NK-92 (cell line): ENCODE data around the gene ATP6V0C.

ENCODE experiments used
- DNase-seq: peaks from one replicate; lab custom pipeline; 2025; ENCODE audit not compliant: unreplicated experiment; lab: John Stamatoyannopoulos, UW

ATP6V0C gene

DNA sequence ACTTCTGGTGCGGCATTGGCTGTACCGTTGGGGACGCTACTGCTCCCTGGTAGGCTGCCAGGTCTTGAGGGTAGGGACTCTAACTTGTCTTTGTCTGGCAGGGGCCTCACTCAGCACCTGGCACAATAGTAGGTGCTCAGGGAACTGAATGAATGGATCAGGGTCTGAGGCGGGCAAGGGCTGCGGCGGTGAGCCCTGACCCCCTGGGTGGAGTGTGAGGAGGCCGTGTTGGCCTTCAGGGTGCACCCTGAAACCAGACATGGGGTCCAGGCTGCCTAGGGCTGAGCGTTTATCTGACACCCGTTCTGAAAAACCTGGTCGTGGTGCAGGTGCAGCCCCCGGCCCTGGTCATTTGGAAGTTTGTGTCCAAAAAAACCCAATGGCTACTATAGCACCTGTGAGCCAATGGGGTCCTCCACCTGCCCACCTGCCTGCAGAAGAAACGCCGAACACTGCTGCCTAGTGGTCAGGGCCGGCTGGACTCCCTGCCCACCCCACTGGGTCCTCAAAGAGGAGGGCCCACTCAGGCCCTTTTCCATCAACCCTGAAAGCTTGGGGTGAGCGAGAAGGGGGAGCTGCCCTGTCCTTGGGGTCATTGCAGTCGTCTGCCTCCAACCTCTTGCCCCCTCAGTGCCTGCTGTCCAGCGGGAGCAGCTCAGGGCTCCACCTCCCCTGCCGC, 4.9 kb upstream of the ATP6V0C start:
- DNase-seq: no peak

DNA sequence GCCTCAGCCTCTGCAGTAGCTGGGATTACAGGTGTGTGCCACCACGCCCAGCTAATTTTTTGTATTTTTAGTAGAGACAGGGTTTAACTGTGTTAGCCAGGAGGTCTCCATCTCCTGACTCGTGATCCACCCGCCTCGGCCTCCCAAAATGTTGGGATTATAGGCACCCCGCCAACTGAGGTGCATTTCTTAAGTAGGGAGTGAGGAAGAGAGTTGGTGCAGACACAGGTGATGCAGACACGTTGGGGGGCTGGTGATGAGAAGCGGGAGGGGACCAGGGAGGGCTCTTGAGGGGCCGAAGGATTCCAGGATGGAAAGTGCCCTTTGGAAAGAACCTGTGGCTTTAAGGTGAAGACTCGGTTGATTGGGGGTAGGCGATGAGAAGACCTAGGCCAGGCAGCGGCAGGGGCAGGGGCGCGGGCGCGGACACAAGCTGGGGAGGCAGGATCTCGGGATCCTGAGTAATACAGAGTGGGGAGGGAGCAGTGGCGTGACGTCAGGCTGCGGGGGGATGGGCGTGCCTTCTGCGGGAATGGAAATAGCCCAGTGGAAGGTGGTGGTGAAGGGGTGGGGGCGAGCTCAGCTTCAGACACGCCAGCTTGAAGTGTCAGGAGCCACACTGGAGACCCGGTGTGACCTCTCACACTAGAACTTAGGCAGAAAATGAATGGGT, 2.5 kb upstream of the ATP6V0C start:
- no peak for DNase-seq

DNA sequence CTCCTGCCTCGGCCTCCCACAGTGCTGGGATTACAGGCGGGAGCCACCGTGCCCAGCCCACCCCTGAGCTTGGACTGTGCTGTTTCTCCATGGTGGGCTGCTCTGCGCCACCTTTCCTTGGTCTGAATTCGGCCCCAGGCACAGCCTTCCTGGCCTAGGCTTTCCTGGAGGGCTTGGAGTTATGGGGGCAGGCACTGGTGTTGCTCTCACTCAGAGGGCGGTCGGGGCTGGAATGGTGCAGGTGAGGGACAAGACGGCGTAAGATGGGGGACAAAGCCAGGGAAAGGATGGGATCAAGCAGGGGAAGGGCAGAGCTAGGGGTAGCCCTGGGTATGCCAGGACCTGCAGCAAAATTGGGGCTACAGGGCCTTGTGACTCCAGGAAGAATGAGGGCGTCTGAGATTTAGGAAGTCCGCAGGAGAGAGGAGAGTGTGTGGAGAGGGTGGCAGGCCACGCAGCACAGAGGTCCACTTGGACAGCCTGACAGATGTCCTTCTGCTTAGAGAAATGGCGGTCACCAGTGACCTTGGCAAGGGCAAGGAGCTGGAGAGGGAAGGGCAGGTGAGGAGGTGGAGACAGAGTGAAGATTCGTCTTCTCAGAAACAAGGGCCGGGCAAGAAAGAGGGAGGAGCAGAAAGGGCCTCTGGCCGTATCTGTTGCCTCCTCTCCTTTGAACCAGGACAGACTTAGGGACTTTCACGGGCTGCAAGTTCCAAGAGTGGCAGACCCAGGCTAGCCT, 1.6 kb upstream of the ATP6V0C start:
- no peak for DNase-seq

DNA sequence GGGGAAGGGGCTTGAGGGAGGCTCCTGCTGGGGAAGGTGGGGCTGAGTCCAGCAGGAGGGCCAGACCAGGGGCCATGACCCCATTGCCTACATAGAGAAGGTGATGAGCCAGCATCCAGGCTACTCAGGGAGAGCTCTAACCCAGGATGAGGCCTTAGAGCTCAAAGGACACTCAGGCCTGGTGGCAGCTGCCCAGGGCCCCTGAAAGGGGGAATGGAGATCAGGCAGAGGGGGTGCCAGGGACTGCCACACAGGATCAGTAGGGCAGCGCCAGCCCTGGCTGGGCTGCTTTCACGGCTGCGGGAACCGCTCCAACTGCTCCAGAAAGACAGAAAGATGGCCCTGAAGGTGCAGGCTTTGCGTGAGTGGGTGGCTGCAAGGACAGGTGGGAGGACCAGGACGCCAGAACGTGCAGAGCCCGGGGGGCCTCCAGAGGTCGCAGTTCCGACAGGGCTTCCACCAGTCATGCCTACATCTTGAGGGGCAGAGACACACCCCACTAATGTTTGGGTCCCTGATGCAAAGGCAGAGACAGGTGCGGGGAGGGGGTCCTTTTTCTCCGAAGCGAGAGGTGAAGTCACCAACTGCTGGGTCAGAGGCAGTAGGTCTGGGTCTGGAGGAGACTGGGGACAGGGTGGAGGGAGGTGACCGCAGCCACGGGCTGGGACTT, 882 bp upstream of the ATP6V0C start:
- DNase-seq: no peak

DNA sequence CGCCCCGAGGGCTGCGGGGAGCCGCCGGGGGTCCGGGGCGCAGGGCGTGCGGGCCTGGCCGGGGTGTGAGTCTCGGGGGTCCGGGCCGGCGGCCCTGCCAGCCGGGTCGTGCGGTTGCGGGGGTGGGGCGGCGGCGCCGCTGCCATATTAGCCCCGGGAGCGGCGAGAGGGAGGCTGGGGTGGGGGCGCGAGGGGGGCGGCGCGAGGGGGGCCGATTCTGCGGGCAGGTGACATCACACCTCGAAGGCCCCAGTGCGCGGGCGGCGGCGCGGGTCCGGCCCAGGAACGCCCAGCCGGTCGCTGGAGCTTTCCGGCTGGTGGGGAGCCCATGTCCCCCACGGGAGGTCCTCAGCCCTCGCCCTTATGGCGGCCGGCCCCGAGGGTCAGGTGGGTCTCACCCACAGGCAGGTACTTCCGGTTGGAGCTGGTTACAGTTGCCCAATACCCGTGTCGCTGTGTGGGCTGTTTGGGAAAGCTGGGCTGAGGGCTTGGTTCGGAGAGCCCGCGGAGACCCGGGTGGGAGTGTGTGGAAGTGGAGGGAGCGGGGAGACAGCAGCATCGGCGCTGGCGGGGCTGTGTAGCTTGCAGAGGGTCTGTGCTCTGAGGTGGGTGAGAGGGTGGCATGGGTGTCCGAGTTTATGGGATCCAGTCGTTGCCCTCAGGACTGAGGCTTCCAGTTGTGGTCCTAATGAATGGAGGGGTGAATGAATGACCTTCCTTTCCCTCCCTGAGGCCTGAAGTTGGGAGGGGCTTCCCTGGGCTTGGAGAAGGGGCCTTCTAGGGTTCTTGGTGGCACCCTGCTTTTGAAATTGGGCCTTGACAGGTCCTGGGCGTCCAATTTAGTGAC, 804 bp downstream of the ATP6V0C start:
- no peak for DNase-seq

DNA sequence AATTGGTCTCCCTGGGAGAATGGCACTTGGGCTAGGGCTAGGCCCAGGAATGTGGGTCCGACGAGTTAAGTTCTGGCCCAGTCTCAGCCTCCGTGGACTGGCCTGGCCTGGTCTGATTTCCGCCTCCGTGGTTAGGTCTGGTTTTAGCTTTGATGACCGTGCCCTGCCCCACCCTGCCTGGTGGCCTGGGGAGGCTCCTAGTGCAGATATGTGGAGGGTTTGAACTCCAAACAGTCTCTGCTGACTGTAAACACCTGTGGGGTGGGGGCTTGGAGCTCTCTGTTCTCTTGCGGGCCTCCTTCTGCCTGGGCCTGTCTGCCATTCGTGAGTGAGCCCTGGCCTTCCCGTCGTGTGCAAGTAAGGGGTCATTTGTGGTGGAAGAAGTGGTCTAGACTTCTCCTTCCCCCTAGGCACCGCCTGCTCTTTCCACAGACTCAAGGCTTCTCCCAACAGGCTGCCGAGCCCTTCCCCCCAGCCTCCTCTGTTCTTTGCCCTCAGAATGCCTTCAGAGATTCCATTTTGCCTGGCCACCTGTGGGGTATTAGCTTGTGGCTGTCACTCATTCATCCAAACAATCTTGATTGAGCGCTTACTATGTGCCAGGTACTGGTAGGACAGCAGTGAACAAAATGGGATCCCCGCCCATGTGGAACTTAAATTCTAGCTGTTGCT, 1.6 kb downstream of the ATP6V0C start:
- DNase-seq: no peak

DNA sequence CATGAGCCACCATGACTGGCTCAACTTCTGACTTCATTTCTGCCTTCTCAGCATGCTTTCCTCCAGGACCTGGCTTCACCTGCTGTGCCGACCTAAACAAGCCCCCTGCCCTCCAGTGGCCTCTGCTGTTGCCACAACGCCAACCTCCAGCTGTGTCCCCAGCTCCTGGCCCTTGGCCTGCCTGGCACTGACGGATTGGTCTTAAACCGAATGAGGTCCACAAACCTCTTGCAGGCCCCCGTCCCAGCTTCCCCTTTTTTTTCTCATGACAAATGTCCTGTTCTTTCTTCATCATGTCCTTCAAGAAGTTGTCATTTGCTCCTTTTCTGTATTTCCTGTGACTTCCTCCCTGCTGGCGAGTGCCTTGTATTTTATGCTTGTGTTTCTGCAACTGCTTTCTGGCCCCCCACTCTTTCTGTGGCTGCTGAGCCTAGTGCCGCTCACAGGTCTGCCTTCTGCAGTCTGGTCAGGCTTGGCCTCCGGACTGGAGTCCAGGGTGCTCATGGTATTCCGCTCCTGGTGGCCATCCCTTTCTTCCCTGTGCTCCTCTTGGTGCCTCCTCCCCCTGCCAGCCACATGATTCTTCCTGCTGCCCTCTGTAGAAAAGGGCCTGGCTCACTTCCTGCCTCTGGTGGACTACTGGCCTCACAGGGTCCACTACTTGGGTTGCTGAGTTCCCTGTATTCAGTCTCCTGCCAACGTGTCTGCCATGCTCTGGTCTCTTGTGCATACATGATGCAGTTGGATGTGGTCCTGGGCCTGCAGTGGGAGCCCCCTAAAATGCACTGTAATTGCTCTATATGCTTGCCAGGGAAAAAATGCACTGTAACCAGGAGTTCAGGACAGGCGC, 2.9 kb downstream of the ATP6V0C start:
- no peak for DNase-seq

DNA sequence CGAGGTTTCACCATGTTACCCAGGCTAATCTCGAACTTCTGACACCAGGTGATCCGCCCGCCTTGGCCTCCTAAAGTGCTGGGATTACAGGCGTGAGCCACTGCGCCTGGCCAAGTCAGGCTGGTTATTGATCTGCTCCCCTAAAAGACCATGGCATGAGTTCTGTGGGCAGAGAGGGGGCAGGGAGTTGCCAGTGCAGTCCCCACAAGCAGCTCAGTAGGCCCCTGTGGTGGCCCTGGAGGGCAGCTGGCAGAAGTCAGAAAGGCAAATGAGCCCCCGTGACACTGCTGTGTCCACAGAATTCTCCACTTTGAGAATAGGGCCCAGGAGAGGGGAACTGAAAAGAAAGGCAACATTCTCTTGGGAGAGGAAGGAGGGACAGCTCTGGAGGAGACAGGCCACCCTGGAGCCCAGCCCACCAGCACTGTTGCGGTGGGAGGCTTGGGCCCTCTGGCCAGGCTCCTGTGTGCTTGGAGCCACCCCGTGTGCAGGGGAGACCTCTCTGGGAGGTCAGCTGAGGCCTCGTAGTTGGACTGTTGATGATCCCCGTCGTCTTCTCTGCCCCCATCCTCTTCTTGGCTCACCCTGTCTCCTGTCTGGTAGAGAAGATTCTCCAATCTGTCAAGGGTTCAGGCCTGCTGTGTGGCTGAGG, 4.3 kb downstream of the ATP6V0C start:
- no peak for DNase-seq

DNA sequence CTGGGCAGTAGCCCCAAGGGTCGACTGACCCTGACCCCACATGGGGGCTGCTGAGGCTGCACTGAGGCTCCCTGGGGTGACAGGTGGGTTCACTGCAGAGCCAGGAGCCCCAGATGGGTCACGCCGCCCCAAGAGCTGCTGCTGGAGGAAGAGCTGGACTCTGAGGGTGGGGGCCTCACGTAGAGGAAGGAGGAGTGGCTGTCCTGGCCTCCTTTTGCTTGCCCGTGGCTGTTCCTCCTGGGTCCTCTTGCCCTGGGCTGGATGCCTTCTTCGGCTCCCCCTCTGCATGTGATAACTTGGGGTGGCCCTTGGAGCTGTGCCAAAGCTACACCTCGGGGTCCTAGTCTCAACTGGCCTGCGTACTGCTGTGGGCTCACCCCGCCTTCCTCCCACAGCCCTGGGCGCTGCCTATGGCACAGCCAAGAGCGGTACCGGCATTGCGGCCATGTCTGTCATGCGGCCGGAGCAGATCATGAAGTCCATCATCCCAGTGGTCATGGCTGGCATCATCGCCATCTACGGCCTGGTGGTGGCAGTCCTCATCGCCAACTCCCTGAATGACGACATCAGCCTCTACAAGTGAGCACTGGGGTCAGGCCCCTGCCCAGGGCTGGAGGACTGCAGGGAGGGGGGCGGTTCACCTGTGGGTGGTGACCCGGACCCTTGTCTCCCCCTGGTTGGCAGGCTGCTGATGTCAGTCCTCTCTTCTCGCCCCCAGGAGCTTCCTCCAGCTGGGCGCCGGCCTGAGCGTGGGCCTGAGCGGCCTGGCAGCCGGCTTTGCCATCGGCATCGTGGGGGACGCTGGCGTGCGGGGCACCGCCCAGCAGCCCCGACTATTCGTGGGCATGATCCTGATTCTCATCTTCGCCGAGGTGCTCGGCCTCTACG, 5.3 kb downstream of the ATP6V0C start:
- no peak for DNase-seq

DNA sequence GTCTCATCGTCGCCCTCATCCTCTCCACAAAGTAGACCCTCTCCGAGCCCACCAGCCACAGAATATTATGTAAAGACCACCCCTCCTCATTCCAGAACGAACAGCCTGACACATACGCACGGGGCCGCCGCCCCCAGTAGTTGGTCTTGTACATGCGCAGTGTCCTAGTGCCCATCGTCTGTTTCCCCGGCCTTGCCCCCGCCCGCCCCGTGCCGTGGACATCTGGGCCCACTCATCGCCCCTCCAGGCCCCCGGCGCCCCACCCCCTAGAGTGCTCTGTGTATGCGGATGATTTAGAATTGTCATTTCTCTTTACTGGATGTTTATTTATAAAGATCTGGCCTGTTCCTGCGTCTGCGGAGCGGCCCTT, 5.9 kb downstream of the ATP6V0C start:
- DNase-seq: no peak

DNA sequence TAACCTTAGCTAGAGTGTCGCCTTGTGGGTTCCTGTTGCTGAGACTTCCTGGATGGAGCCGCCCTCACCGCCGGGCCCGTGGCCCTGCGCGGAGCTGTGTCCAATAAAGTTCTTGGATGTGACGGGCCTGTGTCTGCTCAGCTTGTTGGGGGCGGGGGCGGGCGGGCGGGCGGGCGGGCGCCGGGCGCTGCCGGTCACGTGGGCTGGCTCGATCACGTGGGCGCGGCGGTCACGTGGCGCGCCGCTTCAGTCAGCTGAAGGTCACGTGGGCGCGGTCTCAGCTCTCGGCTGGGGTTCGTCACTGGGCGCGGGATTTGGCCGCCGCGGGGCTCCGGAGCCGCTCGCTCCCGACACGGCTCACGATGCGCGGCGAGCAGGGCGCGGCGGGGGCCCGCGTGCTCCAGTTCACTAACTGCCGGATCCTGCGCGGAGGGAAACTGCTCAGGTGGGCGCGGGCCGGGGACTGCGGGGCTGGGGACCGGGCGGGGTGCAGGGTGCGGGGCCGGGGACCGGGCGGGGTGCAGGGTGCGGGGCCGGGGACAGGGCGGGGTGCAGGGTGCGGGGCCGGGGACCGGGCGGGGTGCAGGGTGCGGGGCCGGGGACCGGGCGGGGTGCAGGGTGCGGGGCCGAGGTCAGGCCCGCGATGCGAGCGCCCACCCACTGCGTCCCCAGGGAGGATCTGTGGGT, 6.5 kb downstream of the ATP6V0C start, which contains the start of gene AMDHD2:
Gene AMDHD2, plus strand, starts transcription at position 275 of the 687 bp plus-strand sequence. Its CDS starts 88 bp downstream, at position 363.
- no peak for DNase-seq

DNA sequence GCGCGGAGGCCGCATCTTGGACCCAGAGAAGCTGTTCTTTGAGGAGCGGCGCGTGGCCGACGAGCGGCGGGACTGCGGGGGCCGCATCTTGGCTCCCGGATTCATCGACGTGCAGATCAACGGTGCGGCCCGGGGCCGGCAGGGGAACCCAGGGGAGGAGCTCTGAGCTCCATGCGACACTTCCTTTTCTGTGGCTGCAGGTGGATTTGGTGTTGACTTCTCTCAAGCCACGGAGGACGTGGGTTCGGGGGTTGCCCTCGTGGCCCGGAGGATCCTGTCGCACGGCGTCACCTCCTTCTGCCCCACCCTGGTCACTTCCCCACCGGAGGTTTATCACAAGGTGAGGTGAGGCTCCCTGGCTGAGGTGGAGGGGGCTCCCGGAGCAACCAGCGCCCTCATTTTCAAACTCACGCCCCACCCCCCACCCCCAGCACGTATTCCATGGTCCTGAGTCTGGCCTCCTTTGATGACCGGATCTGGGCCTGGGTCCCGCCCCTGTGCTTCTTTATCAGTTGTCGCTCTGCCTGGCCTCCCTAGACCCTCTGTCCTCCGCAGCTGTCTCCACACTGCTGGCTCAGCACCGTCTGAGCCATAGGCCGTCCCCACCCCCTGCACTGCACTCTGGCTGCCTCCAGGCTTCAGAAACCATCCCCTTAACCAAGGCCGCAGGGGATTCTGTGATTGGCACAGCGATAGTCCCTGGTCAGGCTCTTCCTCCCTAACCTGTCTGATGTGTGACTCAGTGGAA, 7.2 kb downstream of the ATP6V0C start:
- no peak for DNase-seq

DNA sequence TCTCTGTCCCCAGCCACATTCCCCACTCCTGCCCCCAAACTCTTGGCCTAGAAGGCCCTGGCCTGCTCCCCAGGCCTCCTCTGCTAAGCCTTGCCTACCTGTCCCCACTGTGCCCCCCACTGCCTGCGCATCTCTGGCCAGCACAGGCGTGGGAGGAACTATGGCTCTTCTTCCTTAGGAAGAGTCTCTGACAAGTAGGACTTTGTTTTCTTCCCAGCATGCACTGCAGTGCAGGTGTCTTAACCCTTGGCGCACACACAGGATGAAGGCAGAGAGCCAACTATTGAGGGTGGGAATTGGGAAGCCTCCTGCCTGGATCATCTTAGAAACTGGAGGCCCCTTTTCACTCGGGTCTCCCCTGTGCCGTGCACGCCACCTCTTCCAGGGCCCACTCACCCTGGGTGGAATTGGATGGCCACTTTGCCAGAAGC, 10.1 kb downstream of the ATP6V0C start:
- DNase-seq: no peak

DNA sequence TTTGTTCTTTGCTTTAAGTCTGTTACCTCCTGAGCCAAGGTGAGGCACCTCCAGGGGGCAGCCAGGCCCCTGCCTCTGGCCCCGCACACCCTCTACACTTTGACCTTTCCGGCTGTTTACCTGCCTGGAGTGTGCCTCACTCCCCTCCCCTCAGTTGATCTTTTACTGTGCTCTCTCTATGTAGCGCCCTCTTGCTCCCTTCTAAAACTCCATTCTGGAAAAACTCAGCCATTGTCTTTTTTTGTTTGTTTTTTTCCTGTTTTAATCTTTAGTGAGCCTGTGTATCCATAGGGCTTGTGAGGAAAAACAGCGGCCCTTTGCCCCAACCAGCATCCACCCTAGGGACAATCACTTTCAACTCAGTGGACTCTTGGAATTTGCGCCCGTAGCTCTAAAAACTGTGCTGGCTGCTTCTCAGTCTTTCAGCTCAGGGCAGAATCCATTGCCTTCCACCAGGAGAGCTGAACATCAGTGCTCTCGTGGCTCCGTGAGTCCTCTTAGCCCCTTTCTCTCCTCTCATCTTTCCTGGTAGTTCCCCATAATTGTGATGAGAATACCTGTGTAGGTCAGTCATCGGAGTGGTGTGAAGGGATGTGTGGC, 10.7 kb downstream of the ATP6V0C start:
- no peak for DNase-seq

DNA sequence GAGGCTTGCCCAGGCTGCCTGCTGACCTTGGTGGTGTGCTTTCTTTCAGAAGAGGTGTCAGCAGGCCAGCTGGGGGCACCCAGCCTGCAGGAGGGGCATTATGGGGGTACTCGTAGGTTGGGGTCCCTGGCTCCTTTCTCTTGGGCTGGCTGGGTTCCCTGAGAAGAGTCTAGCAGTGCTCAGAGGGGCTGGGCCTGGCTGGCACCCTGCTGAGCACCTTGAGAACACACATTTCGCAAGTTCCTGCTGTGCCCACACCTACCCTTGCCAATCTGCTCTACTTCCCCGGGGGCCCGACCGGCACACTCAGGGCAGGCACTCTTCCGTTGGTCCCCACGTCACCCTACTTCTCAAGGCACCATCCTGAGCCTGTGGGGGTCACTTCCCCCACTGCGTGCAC, 12.4 kb downstream of the ATP6V0C start:
- DNase-seq: no peak
